Cardiac fibroblast (primary cell): ENCODE results near the gene EEFSEC.

Experiments
- DNase-seq, 2 donors: peaks; one replicate each; pipeline versions ENCODE4 v3.0.0 to v3.0.0-alpha.2; 2010; ENCODE audit warnings: low read depth in 2 of 2
- H3K4me3 ChIP-seq, 2 donors: replicated peaks in 1 of 2; 1 replicate in 1 of 2; 2 replicates in 1 of 2; pipeline ENCODE4 v1.5.1; 2011; ENCODE audit warnings: low read depth in 2 of 2, low read length in 2 of 2, mild to moderate bottlenecking in 2 of 2, moderate library complexity in 1 of 2
- TF ChIP-seq, protein P1 (sequence below): IDR thresholded peaks from one replicate; pipeline ENCODE4 v1.5.1; 2011; ENCODE audit warnings: low read depth, mild to moderate bottlenecking, low read length, inconsistent platforms

Gene EEFSEC

DNA sequence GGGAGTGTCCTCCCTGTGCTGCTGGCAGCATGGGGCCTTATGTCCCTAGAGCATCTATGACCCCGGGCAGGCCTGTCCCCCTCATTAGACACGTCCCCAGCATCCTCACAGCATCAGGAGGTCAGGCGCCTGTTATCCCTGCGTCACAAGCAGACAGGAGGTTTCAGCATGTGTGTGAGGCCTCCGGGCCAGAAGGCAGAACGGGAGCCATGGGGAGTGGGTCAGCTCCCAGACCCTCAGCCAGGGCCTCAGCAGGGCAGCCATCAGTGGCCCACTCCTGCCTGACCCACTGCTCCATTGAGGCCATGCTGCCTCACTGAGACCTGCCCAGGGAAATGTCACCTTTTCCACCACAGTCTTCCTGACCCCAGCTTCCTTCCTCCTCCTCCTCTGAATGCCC lies 241.8 kb downstream of the EEFSEC start:
- no peak overlapping the region for H3K4me3 ChIP-seq
- TF ChIP-seq, protein P1, sequence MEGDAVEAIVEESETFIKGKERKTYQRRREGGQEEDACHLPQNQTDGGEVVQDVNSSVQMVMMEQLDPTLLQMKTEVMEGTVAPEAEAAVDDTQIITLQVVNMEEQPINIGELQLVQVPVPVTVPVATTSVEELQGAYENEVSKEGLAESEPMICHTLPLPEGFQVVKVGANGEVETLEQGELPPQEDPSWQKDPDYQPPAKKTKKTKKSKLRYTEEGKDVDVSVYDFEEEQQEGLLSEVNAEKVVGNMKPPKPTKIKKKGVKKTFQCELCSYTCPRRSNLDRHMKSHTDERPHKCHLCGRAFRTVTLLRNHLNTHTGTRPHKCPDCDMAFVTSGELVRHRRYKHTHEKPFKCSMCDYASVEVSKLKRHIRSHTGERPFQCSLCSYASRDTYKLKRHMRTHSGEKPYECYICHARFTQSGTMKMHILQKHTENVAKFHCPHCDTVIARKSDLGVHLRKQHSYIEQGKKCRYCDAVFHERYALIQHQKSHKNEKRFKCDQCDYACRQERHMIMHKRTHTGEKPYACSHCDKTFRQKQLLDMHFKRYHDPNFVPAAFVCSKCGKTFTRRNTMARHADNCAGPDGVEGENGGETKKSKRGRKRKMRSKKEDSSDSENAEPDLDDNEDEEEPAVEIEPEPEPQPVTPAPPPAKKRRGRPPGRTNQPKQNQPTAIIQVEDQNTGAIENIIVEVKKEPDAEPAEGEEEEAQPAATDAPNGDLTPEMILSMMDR: no peak
- no peak for DNase-seq

- DNase-seq: peak; percentile 38 to 81
- TF ChIP-seq, protein P1: no peak
- no peak overlapping the region for H3K4me3 ChIP-seq
Observed at GRCh38 chr3:128395500-128396162, 242.3 kb downstream of the EEFSEC start.

DNA sequence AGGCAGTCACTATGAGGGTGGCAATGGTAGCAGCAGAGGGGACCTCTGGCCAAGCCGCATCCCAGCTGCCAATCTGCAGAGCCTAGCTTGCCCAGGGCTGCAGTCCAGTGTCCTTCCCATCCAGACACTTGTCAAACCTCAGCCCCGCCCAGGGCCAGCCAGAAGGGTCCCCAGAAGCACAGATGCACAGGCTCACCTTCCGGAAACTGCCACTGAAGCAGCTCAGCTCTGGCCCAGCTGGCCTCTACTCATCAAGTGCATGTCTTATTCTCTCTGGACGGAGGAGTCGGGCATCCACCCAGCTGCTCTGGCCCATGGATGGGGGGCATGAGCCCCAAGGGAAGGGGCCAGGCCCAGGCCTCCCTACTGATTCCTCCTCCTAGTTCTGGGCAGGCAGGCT lies 244.2 kb downstream of the EEFSEC start:
- TF ChIP-seq, protein P1: no peak
- no peak overlapping the region for H3K4me3 ChIP-seq
- DNase-seq: no peak

GRCh38 chr3:128398586-128398985 lies 245.3 kb downstream of the EEFSEC start:
- TF ChIP-seq, protein P1: no peak
- no peak overlapping the region for H3K4me3 ChIP-seq
- DNase-seq: no peak

- H3K4me3 ChIP-seq: no peak overlapping the region
- DNase-seq: no peak
- TF ChIP-seq, protein P1: no peak
Observed at GRCh38 chr3:128399221-128399915, 246.1 kb downstream of the EEFSEC start.

- no peak overlapping the region for H3K4me3 ChIP-seq
- TF ChIP-seq, protein P1: no peak
- DNase-seq: no peak
Observed at GRCh38 chr3:128400671-128401070, 247.4 kb downstream of the EEFSEC start.

GRCh38 chr3:128402319-128402718 lies 249.0 kb downstream of the EEFSEC start:
- DNase-seq: no peak
- TF ChIP-seq, protein P1: no peak

More at GRCh38 chr3:128402319-128402718, 249.0 kb downstream of the EEFSEC start:
- no peak overlapping the region for H3K4me3 ChIP-seq
